Measurements from ENCODE around the gene PCBD2. TPM values are rescaled to one million over a fixed set of nuclear protein-coding genes. Genes with fewer than 3 reads are reported as not detected.
"Not testable (repeated sequence)": the region's sequence is repeated elsewhere in the genome, so short reads cannot be mapped to it uniquely, and the experiment has no call there.

The PCBD2 gene
- total RNA-seq, 1 donor from 2014 or later = 10.5 TPM

GRCh38 chr5:134874831-134875655 is 29.9 kb upstream of the PCBD2 start:
- Mint-ChIP-seq H3K4me3 (peak overlapping the region; percentile 97), H3K27me3 (no peaks in the 10 kb centered on the region)
- DNase-seq (ENCODE audit: extremely low spot score, unreplicated experiment) = no peak

GRCh38 chr5:134877159-134877558 is 27.8 kb upstream of the PCBD2 start:
- Mint-ChIP-seq H3K27me3 (no peaks in the 10 kb centered on the region), H3K36me3 (peaks cover 16% of the 10 kb centered on the region), H3K4me1 (ENCODE audit: unreplicated experiment) (peaks cover 26% of the 10 kb centered on the region), H3K4me3 (peak overlapping the region; percentile 16), H3K27ac (peak overlapping the region; percentile 17), H3K9me3 (no peaks in the 10 kb centered on the region)
- DNase-seq (ENCODE audit: extremely low spot score, unreplicated experiment) = no peak
- TF ChIP-seq CTCF (conservative IDR thresholded peaks at IDR 0.05) = no peak

More at GRCh38 chr5:134874831-134875655, 29.9 kb upstream of the PCBD2 start:
- Mint-ChIP-seq H3K36me3 (peaks cover 10% of the 10 kb centered on the region), H3K27ac (peak overlapping the region; percentile 89), H3K9me3 (no peaks in the 10 kb centered on the region), H3K4me1 (ENCODE audit: unreplicated experiment) (peaks cover 24% of the 10 kb centered on the region)
- no peak for TF ChIP-seq CTCF (conservative IDR thresholded peaks at IDR 0.05)

GRCh38 chr5:134878403-134878802 is 26.5 kb upstream of the PCBD2 start:
- Mint-ChIP-seq H3K27ac (no peak overlapping the region), H3K9me3 (no peaks in the 10 kb centered on the region), H3K27me3 (no peaks in the 10 kb centered on the region), H3K36me3 (peaks cover 16% of the 10 kb centered on the region), H3K4me1 (ENCODE audit: unreplicated experiment) (peaks cover 26% of the 10 kb centered on the region), H3K4me3 (no peak overlapping the region)
- no peak for DNase-seq (ENCODE audit: extremely low spot score, unreplicated experiment)
- TF ChIP-seq CTCF (conservative IDR thresholded peaks at IDR 0.05) = no peak

- no peak for DNase-seq (ENCODE audit: extremely low spot score, unreplicated experiment)
- H3K27ac Mint-ChIP-seq = no peak overlapping the region
- peaks cover 16% of the 10 kb centered on the region for H3K36me3 Mint-ChIP-seq
- H3K9me3 Mint-ChIP-seq = no peaks in the 10 kb centered on the region
- H3K27me3 Mint-ChIP-seq = no peaks in the 10 kb centered on the region
- H3K4me3 Mint-ChIP-seq = no peak overlapping the region
- peaks cover 26% of the 10 kb centered on the region for H3K4me1 Mint-ChIP-seq (ENCODE audit: unreplicated experiment)
- TF ChIP-seq CTCF (conservative IDR thresholded peaks at IDR 0.05) = no peak
Observed at GRCh38 chr5:134879456-134879855, 25.5 kb upstream of the PCBD2 start.

- H3K27ac Mint-ChIP-seq; DNase-seq (ENCODE audit: extremely low spot score, unreplicated experiment); H3K4me3 Mint-ChIP-seq; H3K9me3 Mint-ChIP-seq; H3K27me3 Mint-ChIP-seq: not testable (repeated sequence)
- Mint-ChIP-seq H3K4me1 (ENCODE audit: unreplicated experiment) (peaks cover 21% of the 10 kb centered on the region), H3K36me3 (peaks cover 16% of the 10 kb centered on the region)
Observed at GRCh38 chr5:134880937-134881336, 24.0 kb upstream of the PCBD2 start.

GRCh38 chr5:134881711-134882110 is 23.2 kb upstream of the PCBD2 start:
- peaks cover 16% of the 10 kb centered on the region for H3K36me3 Mint-ChIP-seq
- DNase-seq (ENCODE audit: extremely low spot score, unreplicated experiment); H3K27me3 Mint-ChIP-seq; H3K4me3 Mint-ChIP-seq; H3K9me3 Mint-ChIP-seq; H3K27ac Mint-ChIP-seq: not testable (repeated sequence)
- H3K4me1 Mint-ChIP-seq (ENCODE audit: unreplicated experiment) = peaks cover 15% of the 10 kb centered on the region
